NT2/D1 (cell line): Measurements from ENCODE around the gene ADGB.

Experiments
- SUZ12 ChIP-seq: IDR thresholded peaks from 2 replicates; pipeline ENCODE4 v1.6.1; 2011; ENCODE audit not compliant: insufficient read length, insufficient read depth; ENCODE audit errors: extremely low read depth
- ZNF274 ChIP-seq: IDR thresholded peaks from 2 replicates; pipeline ENCODE4 v1.6.1; 2011; ENCODE audit warnings: mild to moderate bottlenecking, low read depth, low read length

DNA sequence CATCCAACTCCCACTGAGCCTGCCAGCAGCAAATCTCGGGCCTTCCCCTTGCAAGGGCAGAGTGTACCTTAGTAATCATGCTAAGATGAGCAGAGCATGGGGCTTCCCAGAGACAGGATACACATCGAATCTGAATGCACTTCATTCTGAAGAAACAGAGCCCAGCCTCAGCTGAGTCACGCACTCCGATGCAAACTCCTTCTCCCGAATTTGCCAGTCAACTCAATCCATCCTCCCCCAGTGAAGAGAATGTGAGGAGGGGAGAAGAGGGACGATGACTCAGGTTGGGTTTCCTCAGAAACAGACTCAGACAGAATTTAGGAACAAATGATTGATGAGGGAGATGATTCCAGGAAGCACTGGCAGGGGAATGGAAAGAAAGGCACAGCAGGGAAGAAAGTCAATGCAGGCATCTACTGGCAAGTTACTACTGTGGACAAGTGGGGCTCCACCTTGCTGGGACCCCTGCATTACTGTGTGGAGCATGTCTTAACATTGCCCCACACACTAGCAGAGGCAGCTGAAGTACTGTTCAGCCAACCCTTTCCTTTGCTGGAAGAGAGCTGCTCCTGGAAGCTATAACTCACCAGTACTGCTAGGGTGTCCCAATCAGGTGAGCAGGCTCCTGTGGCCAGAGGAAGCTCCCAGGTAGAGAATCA, 251.6 kb downstream of the ADGB start:
- TF ChIP-seq SUZ12 (no peak), ZNF274 (no peak)
